Stimulated activated effector memory CD8-positive, alpha-beta T cell treated with anti-CD3 and anti-CD28 coated beads, Interleukin-12 subunit alpha, Interleukin-12 subunit beta, amount 100 ng/mL, for 72 hours (primary cell): ENCODE measurements around the gene ARHGEF26.

Source experiments
- ATAC-seq: fragments of 150-1000 bp; cut with Tn5 transposase; 2 replicates; pipeline ENCODE4 v1.10.0; 2021
- DNase-seq, 2 donors: peaks; one replicate each; pipeline ENCODE4 v3.0.0; 2021 to 2022; ENCODE audit warnings: low spot score in 2 of 2
- H3K27ac Mint-ChIP-seq: one replicate; pipeline ENCODE4 v1.8.0; 2022; ENCODE audit warnings: mild to moderate bottlenecking, mixed read lengths
- H3K36me3 Mint-ChIP-seq: one replicate; pipeline ENCODE4 v1.8.0; 2022; ENCODE audit warnings: mild to moderate bottlenecking, mixed read lengths
- H3K4me1 Mint-ChIP-seq: one replicate; pipeline ENCODE4 v1.8.0; 2022; ENCODE audit warnings: mixed read lengths
- H3K4me3 Mint-ChIP-seq: one replicate; pipeline ENCODE4 v1.8.0; 2022; ENCODE audit warnings: mild to moderate bottlenecking, mixed read lengths
- H3K9me3 Mint-ChIP-seq: one replicate; pipeline ENCODE4 v1.8.0; 2022; ENCODE audit warnings: mixed read lengths

Gene ARHGEF26

GRCh38 chr3:154102225-154102624, 19.0 kb upstream of the ARHGEF26 start:
- Mint-ChIP-seq H3K9me3 (no peaks in the 10 kb centered on the region), H3K4me3 (no peak overlapping the region), H3K4me1 (no peaks in the 10 kb centered on the region), H3K27ac (no peak overlapping the region), H3K36me3 (no peaks in the 10 kb centered on the region)
- ATAC-seq: no peak
- DNase-seq: no peak

- DNase-seq (no peak), ATAC-seq (no peak)
- no peak overlapping the region for H3K27ac Mint-ChIP-seq
- no peaks in the 10 kb centered on the region for H3K9me3 Mint-ChIP-seq
- no peak overlapping the region for H3K4me3 Mint-ChIP-seq
- H3K36me3 Mint-ChIP-seq: no peaks in the 10 kb centered on the region
- no peaks in the 10 kb centered on the region for H3K4me1 Mint-ChIP-seq
Observed at GRCh38 chr3:154105218-154105975, 15.8 kb upstream of the ARHGEF26 start.

GRCh38 chr3:154111365-154111935, 9.7 kb upstream of the ARHGEF26 start:
- no peak overlapping the region for H3K4me3 Mint-ChIP-seq
- DNase-seq: no peak
- no peak for ATAC-seq
- H3K27ac Mint-ChIP-seq: no peak overlapping the region
- no peaks in the 10 kb centered on the region for H3K9me3 Mint-ChIP-seq
- H3K4me1 Mint-ChIP-seq: no peaks in the 10 kb centered on the region
- H3K36me3 Mint-ChIP-seq: no peaks in the 10 kb centered on the region

GRCh38 chr3:154112146-154112852, 8.9 kb upstream of the ARHGEF26 start:
- ATAC-seq (no peak), DNase-seq (no peak)
- Mint-ChIP-seq H3K4me1 (no peaks in the 10 kb centered on the region), H3K36me3 (no peaks in the 10 kb centered on the region), H3K9me3 (no peaks in the 10 kb centered on the region), H3K27ac (no peak overlapping the region), H3K4me3 (no peak overlapping the region)

GRCh38 chr3:154113609-154114008, 7.6 kb upstream of the ARHGEF26 start:
- H3K27ac Mint-ChIP-seq: no peak overlapping the region
- no peak for DNase-seq
- H3K9me3 Mint-ChIP-seq: no peaks in the 10 kb centered on the region
- no peaks in the 10 kb centered on the region for H3K4me1 Mint-ChIP-seq
- H3K36me3 Mint-ChIP-seq: no peaks in the 10 kb centered on the region
- no peak for ATAC-seq
- no peak overlapping the region for H3K4me3 Mint-ChIP-seq

- no peaks in the 10 kb centered on the region for H3K36me3 Mint-ChIP-seq
- ATAC-seq: no peak
- H3K4me3 Mint-ChIP-seq: no peak overlapping the region
- H3K27ac Mint-ChIP-seq: no peak overlapping the region
- peaks cover under 1% of the 10 kb centered on the region for H3K4me1 Mint-ChIP-seq
- no peaks in the 10 kb centered on the region for H3K9me3 Mint-ChIP-seq
- DNase-seq: no peak
Observed at GRCh38 chr3:154115332-154115731, 5.9 kb upstream of the ARHGEF26 start.

GRCh38 chr3:154119951-154120350, 1.2 kb upstream of the ARHGEF26 start:
- H3K4me3 Mint-ChIP-seq: peak overlapping the region; percentile 67
- H3K4me1 Mint-ChIP-seq: peaks cover 20% of the 10 kb centered on the region
- DNase-seq: no peak
- no peaks in the 10 kb centered on the region for H3K36me3 Mint-ChIP-seq
- no peak for ATAC-seq
- no peaks in the 10 kb centered on the region for H3K9me3 Mint-ChIP-seq
- no peak overlapping the region for H3K27ac Mint-ChIP-seq

GRCh38 chr3:154121701-154122551, 736 bp downstream of the ARHGEF26 start:
- DNase-seq: peak in 1 of 2 donors; percentile 52
- Mint-ChIP-seq H3K4me1 (peaks cover 20% of the 10 kb centered on the region), H3K9me3 (no peaks in the 10 kb centered on the region), H3K27ac (no peak overlapping the region), H3K4me3 (peak overlapping the region; percentile 67), H3K36me3 (no peaks in the 10 kb centered on the region)
- ATAC-seq: peak; percentile 55

GRCh38 chr3:154122552-154122911, 1.3 kb downstream of the ARHGEF26 start:
- Mint-ChIP-seq H3K27ac (no peak overlapping the region), H3K9me3 (no peaks in the 10 kb centered on the region), H3K4me3 (peak overlapping the region; percentile 67), H3K4me1 (peaks cover 20% of the 10 kb centered on the region), H3K36me3 (no peaks in the 10 kb centered on the region)
- ATAC-seq: no peak
- DNase-seq: no peak

GRCh38 chr3:154122912-154123559, 1.8 kb downstream of the ARHGEF26 start:
- H3K4me1 Mint-ChIP-seq: peaks cover 20% of the 10 kb centered on the region
- no peaks in the 10 kb centered on the region for H3K9me3 Mint-ChIP-seq
- no peak for ATAC-seq
- H3K27ac Mint-ChIP-seq: no peak overlapping the region
- no peak for DNase-seq
- H3K36me3 Mint-ChIP-seq: no peaks in the 10 kb centered on the region
- peak overlapping the region; percentile 67 for H3K4me3 Mint-ChIP-seq

GRCh38 chr3:154123906-154124305, 2.7 kb downstream of the ARHGEF26 start:
- Mint-ChIP-seq H3K9me3 (no peaks in the 10 kb centered on the region), H3K4me3 (no peak overlapping the region), H3K27ac (no peak overlapping the region), H3K36me3 (no peaks in the 10 kb centered on the region), H3K4me1 (peaks cover 20% of the 10 kb centered on the region)
- DNase-seq (no peak), ATAC-seq (no peak)

GRCh38 chr3:154125378-154126030, 4.3 kb downstream of the ARHGEF26 start:
- H3K36me3 Mint-ChIP-seq: no peaks in the 10 kb centered on the region
- ATAC-seq (no peak), DNase-seq (no peak)
- H3K27ac Mint-ChIP-seq: no peak overlapping the region
- H3K4me3 Mint-ChIP-seq: no peak overlapping the region
- no peaks in the 10 kb centered on the region for H3K9me3 Mint-ChIP-seq
- H3K4me1 Mint-ChIP-seq: peaks cover 18% of the 10 kb centered on the region

- no peak for ATAC-seq
- no peak overlapping the region for H3K4me3 Mint-ChIP-seq
- no peaks in the 10 kb centered on the region for H3K9me3 Mint-ChIP-seq
- H3K27ac Mint-ChIP-seq: no peak overlapping the region
- no peak for DNase-seq
- no peaks in the 10 kb centered on the region for H3K36me3 Mint-ChIP-seq
- H3K4me1 Mint-ChIP-seq: peaks cover 9% of the 10 kb centered on the region
Observed at GRCh38 chr3:154126651-154127050, 5.5 kb downstream of the ARHGEF26 start.

GRCh38 chr3:154129625-154130024, 8.4 kb downstream of the ARHGEF26 start:
- no peaks in the 10 kb centered on the region for H3K4me1 Mint-ChIP-seq
- H3K4me3 Mint-ChIP-seq: no peak overlapping the region
- no peaks in the 10 kb centered on the region for H3K36me3 Mint-ChIP-seq
- no peaks in the 10 kb centered on the region for H3K9me3 Mint-ChIP-seq
- no peak overlapping the region for H3K27ac Mint-ChIP-seq
- no peak for ATAC-seq
- no peak for DNase-seq
